ENCODE data around the gene PAX7.
"Not testable (repeated sequence)": the region's sequence is repeated elsewhere in the genome, so short reads cannot be mapped to it uniquely, and the experiment has no call there.

DNA sequence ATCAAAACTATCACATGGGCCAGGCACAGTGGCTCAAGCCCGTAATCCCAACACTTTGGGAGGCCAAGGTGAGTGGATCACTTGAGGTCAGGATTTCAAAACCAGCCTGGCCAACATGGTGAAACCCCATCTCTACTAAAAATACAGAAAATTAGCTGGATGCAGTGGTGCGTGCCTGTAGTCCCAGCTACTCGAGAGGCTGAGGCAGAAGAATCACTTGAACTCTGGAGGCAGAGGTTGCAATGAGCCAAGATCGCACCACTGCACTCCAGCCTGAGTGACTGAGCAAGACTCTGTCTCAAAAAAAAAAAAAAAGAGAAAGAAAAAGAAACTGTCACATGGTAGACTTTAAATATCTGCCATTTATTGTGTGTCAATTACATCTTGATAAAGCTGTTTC lies 44.6 kb upstream of the PAX7 start:
- TF ChIP-seq, protein P1, sequence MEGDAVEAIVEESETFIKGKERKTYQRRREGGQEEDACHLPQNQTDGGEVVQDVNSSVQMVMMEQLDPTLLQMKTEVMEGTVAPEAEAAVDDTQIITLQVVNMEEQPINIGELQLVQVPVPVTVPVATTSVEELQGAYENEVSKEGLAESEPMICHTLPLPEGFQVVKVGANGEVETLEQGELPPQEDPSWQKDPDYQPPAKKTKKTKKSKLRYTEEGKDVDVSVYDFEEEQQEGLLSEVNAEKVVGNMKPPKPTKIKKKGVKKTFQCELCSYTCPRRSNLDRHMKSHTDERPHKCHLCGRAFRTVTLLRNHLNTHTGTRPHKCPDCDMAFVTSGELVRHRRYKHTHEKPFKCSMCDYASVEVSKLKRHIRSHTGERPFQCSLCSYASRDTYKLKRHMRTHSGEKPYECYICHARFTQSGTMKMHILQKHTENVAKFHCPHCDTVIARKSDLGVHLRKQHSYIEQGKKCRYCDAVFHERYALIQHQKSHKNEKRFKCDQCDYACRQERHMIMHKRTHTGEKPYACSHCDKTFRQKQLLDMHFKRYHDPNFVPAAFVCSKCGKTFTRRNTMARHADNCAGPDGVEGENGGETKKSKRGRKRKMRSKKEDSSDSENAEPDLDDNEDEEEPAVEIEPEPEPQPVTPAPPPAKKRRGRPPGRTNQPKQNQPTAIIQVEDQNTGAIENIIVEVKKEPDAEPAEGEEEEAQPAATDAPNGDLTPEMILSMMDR (IDR thresholded peaks at IDR 0.05; ENCODE audit: poor library complexity, severe bottlenecking): not testable (repeated sequence)
- not testable (repeated sequence) for TF ChIP-seq MXI1 (conservative IDR thresholded peaks at IDR 0.05; ENCODE audit: poor library complexity, severe bottlenecking); POLR2AphosphoS5 (IDR thresholded peaks at IDR 0.05); EP300 (conservative IDR thresholded peaks at IDR 0.05; ENCODE audit: poor library complexity, severe bottlenecking); TAF1 (IDR thresholded peaks at IDR 0.05; ENCODE audit: low read depth); RAD21 (conservative IDR thresholded peaks at IDR 0.05)
- TF ChIP-seq, protein P2, sequence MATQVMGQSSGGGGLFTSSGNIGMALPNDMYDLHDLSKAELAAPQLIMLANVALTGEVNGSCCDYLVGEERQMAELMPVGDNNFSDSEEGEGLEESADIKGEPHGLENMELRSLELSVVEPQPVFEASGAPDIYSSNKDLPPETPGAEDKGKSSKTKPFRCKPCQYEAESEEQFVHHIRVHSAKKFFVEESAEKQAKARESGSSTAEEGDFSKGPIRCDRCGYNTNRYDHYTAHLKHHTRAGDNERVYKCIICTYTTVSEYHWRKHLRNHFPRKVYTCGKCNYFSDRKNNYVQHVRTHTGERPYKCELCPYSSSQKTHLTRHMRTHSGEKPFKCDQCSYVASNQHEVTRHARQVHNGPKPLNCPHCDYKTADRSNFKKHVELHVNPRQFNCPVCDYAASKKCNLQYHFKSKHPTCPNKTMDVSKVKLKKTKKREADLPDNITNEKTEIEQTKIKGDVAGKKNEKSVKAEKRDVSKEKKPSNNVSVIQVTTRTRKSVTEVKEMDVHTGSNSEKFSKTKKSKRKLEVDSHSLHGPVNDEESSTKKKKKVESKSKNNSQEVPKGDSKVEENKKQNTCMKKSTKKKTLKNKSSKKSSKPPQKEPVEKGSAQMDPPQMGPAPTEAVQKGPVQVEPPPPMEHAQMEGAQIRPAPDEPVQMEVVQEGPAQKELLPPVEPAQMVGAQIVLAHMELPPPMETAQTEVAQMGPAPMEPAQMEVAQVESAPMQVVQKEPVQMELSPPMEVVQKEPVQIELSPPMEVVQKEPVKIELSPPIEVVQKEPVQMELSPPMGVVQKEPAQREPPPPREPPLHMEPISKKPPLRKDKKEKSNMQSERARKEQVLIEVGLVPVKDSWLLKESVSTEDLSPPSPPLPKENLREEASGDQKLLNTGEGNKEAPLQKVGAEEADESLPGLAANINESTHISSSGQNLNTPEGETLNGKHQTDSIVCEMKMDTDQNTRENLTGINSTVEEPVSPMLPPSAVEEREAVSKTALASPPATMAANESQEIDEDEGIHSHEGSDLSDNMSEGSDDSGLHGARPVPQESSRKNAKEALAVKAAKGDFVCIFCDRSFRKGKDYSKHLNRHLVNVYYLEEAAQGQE (IDR thresholded peaks at IDR 0.05; ENCODE audit: borderline replicate concordance): not testable (repeated sequence)
